HEK293 (cell line): Measurements from ENCODE around the gene FAM200C.

Experiments used
- SALL2 ChIP-seq: fragments of 450-650 bp; formaldehyde crosslinking; IDR thresholded peaks from 2 replicates; pipeline ENCODE4 v1.5.0; 2017; ENCODE audit warnings: missing biosample characterization, mild to moderate bottlenecking, missing genetic modification characterization, borderline replicate concordance
- ZNF423 ChIP-seq: fragments of 450-650 bp; formaldehyde crosslinking; IDR thresholded peaks from 2 replicates; pipeline ENCODE4 v1.5.1; 2016; ENCODE audit warnings: missing biosample characterization, missing genetic modification characterization
- TF ChIP-seq, protein P1 (sequence below): fragments of 450-650 bp; formaldehyde crosslinking; IDR thresholded peaks from 2 replicates; pipeline ENCODE4 v1.5.1; 2016; ENCODE audit warnings: missing biosample characterization, missing genetic modification characterization
- TF ChIP-seq, protein P2 (sequence below): fragments of 450-650 bp; formaldehyde crosslinking; IDR thresholded peaks from 2 replicates; pipeline ENCODE4 v1.5.1; 2016; ENCODE audit warnings: missing biosample characterization, missing genetic modification characterization

DNA sequence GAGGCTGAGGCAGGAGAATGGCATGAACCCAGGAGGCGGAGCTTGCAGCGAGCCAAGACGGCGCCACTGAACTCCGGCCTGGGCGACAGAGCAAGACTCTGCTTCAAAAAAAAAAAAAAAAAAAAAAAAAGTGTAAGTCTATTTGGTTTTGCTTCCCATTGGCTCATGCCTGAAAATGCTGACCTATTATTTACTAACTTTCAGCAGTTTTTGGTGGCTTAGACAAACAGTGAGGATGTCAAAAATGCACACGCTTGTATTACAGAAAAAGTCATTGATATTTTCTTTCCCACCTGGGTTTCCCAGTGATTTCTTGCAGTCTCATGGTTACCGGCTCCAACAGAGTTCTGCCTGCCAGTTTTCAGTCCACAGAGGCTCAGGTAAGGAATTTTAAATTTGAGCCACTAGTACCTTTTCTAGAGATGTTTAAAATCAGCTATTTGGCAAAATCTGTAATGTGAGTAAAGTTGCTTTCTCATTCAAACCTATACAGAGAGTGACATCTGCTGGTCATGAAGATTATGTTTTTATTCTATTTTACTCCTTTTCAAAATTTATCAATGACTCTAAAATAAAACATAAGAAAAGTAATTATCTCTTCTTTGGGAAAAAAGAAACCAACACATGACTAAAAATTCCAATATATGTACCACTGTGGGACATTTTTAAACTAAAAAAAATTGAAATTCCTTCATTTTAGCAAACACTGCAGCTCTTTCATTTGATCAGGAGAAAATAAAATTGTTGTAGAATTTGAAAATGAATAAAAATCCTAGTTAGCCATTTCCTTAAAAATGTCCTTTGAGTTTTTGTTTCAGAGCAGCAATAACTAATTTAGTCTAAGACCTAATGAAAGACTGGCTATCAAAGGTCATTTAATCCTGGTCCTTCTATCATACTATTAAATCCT, 8.8 kb downstream of the FAM200C start:
- TF ChIP-seq ZNF423 (tag by site-specific recombination) (no peak), SALL2 (tag by site-specific recombination) (no peak)
- TF ChIP-seq, protein P1, sequence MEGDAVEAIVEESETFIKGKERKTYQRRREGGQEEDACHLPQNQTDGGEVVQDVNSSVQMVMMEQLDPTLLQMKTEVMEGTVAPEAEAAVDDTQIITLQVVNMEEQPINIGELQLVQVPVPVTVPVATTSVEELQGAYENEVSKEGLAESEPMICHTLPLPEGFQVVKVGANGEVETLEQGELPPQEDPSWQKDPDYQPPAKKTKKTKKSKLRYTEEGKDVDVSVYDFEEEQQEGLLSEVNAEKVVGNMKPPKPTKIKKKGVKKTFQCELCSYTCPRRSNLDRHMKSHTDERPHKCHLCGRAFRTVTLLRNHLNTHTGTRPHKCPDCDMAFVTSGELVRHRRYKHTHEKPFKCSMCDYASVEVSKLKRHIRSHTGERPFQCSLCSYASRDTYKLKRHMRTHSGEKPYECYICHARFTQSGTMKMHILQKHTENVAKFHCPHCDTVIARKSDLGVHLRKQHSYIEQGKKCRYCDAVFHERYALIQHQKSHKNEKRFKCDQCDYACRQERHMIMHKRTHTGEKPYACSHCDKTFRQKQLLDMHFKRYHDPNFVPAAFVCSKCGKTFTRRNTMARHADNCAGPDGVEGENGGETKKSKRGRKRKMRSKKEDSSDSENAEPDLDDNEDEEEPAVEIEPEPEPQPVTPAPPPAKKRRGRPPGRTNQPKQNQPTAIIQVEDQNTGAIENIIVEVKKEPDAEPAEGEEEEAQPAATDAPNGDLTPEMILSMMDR (tag by site-specific recombination): no peak
- TF ChIP-seq, protein P2, sequence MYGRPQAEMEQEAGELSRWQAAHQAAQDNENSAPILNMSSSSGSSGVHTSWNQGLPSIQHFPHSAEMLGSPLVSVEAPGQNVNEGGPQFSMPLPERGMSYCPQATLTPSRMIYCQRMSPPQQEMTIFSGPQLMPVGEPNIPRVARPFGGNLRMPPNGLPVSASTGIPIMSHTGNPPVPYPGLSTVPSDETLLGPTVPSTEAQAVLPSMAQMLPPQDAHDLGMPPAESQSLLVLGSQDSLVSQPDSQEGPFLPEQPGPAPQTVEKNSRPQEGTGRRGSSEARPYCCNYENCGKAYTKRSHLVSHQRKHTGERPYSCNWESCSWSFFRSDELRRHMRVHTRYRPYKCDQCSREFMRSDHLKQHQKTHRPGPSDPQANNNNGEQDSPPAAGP: no peak
